Esophagus squamous epithelium (tissue), 5 donors: ENCODE measurements around the gene MRGPRF. TPM values are rescaled to one million over a fixed set of nuclear protein-coding genes. Genes with fewer than 3 reads are reported as not detected.

Experiments
- DNase-seq: peaks from one replicate; lab custom pipeline; 2025; lab: John Stamatoyannopoulos, UW
- H3K27ac ChIP-seq, 4 donors: fragments of 200-600 bp; sonication (generic); one replicate each; pipeline ENCODE4 v1.5.1; 2016 to 2019; ENCODE audit warnings: mild to moderate bottlenecking in 1 of 4
- H3K27me3 ChIP-seq, 4 donors: fragments of 200-600 bp; sonication (generic); 1 replicate in 3 of 4; 2 replicates in 1 of 4; pipeline versions ENCODE4 v1.5.1 to v1.6.0; 2017 to 2021; ENCODE audit warnings: antibody characterized with exemption in 1 of 4
- H3K36me3 ChIP-seq, 3 donors: fragments of 200-600 bp; sonication (generic); one replicate each; pipeline ENCODE4 v1.5.1; 2016 to 2019
- H3K4me1 ChIP-seq, 3 donors: fragments of 200-600 bp; sonication (generic); one replicate each; pipeline ENCODE4 v1.5.1; 2017 to 2019
- H3K4me3 ChIP-seq, 4 donors: fragments of 200-600 bp; sonication (generic); 1 replicate in 3 of 4; 2 replicates in 1 of 4; pipeline ENCODE4 v1.5.1; 2016 to 2019; ENCODE audit warnings: mild to moderate bottlenecking in 2 of 4, moderate library complexity in 1 of 4
- H3K9me3 ChIP-seq, 3 donors: fragments of 200-600 bp; sonication (generic); one replicate each; pipeline ENCODE4 v1.5.1; 2016 to 2019
- POLR2A ChIP-seq, 4 donors: fragments of 450-650 bp; IDR thresholded peaks; one replicate each; pipeline ENCODE4 v1.6.1; 2017; ENCODE audit warnings: antibody characterized with exemption in 4 of 4, mild to moderate bottlenecking in 4 of 4, moderate library complexity in 3 of 4
- WGBS, 2 donors: methylation state at CpG; one replicate each; pipeline ENCODE4 v1.1.5; 2018; 5-methylcytosine and 5-hydroxymethylcytosine counted together
- intact Hi-C: fragments of 100-400 bp; cut with DNase I; formaldehyde crosslinking; loops from one replicate; pipeline ENCODE4 v1.15.0; 2022
- total RNA-seq, 4 donors: library from RNA; depleted of rRNA; stranded (reverse); fragments of >200 nt; gene quantifications; one replicate each; pipeline ENCODE4 v1.1.0, GENCODE V29; 2016
- TF ChIP-seq, protein P1 (sequence below), 6 experiments: fragments of 450-650 bp in 4 of 6; fragments of 200-600 bp in 2 of 6; sonication (generic) in 2 of 6; IDR thresholded peaks; one replicate each; pipeline ENCODE4 v1.5.1; 2016 to 2019; ENCODE audit warnings: antibody characterized with exemption in 6 of 6, mild to moderate bottlenecking in 4 of 6, moderate library complexity in 4 of 6
- donor health status: DM: yes; HTN: yes; CAD: no.

Gene MRGPRF
- total RNA-seq, 4 donors from 2014 or later = 1.3 to 14.3 (median 6.1) TPM

DNA sequence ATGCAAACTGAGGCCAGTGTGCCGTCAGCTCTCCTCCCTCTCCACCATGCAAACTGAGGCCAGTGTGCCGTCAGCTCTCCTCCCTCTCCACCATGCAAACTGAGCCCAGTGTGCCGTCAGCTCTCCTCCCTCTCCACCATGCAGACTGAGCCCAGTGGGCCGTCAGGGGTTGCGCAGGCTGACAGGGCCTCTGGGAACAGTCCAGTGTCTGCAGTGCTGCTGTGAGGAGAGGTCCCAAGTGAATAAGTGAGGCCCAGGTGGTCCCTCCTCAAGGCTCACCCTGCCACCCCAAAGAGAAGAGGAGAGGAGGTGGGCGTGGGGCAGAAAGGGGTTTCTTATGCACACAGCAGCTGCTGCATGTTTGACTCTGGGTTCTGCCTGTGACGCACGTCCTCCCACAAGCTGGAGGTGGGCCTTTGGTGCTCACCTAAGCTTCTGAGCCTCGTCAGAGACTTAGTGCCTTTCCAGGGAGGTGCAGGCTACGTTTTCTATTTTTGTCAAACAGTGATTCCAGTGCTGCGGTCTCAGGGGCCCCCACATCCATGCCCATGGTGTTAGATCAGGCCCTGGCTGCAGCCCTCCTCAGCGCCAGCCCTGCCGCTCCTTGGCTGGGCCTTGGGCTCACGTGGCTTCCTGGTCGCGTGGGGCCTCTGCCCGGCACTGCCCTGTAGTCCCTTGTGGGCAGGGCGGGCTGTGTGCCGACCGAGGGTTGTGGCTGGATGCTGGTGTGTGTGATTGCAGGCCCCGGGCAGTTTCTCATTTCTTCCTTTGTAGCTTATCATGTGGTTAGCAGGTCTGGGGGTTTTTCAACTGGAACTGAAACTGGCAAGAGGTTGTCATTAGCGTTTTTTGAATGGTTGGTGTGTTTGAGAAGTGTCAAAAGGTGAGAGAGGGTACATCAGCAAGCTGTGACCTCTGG, 42.8 kb upstream of the MRGPRF start:
- Histone ChIP-seq H3K27ac (peak overlapping the region in 2 of 4 donors; percentile 21 to 32), H3K27me3 (no peaks in the 10 kb centered on the region), H3K4me1 (peaks cover 0 to 46% (median 32%) of the 10 kb centered on the region in 3 donors), H3K36me3 (peaks cover 4 to 72% (median 20%) of the 10 kb centered on the region in 3 donors), H3K4me3 (no peak overlapping the region), H3K9me3 (no peaks in the 10 kb centered on the region)
- intact Hi-C loops = no loop called here
- DNase-seq = no peak
- WGBS, 2 donors = 51 to 72% methylated on average over 4 to 5 of the region's 22 CpGs
- no peak for TF ChIP-seq POLR2A (IDR thresholded peaks at IDR 0.05)
- TF ChIP-seq, protein P1, sequence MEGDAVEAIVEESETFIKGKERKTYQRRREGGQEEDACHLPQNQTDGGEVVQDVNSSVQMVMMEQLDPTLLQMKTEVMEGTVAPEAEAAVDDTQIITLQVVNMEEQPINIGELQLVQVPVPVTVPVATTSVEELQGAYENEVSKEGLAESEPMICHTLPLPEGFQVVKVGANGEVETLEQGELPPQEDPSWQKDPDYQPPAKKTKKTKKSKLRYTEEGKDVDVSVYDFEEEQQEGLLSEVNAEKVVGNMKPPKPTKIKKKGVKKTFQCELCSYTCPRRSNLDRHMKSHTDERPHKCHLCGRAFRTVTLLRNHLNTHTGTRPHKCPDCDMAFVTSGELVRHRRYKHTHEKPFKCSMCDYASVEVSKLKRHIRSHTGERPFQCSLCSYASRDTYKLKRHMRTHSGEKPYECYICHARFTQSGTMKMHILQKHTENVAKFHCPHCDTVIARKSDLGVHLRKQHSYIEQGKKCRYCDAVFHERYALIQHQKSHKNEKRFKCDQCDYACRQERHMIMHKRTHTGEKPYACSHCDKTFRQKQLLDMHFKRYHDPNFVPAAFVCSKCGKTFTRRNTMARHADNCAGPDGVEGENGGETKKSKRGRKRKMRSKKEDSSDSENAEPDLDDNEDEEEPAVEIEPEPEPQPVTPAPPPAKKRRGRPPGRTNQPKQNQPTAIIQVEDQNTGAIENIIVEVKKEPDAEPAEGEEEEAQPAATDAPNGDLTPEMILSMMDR (IDR thresholded peaks at IDR 0.05) = no peak

GRCh38 chr11:69055212-69055586, 42.2 kb upstream of the MRGPRF start:
- H3K4me1 ChIP-seq = peaks cover 0 to 52% (median 37%) of the 10 kb centered on the region in 3 donors

GRCh38 chr11:69054397-69055211, 41.6 kb upstream of the MRGPRF start:
- WGBS, 2 donors = 94 to 96% methylated on average over 11 to 18 of the region's 31 CpGs
- H3K9me3 ChIP-seq = no peaks in the 10 kb centered on the region
- no peak overlapping the region for H3K27ac ChIP-seq
- no peaks in the 10 kb centered on the region for H3K27me3 ChIP-seq
- peaks cover 4 to 60% (median 19%) of the 10 kb centered on the region in 3 donors for H3K36me3 ChIP-seq
- no peak overlapping the region for H3K4me3 ChIP-seq
- TF ChIP-seq, protein P1 (IDR thresholded peaks at IDR 0.05) = no peak
- no peak for TF ChIP-seq POLR2A (IDR thresholded peaks at IDR 0.05)
- intact Hi-C loops = no loop called here
- DNase-seq = no peak
- peaks cover 0 to 58% (median 43%) of the 10 kb centered on the region in 3 donors for H3K4me1 ChIP-seq

More at GRCh38 chr11:69055212-69055586, 42.2 kb upstream of the MRGPRF start:
- peaks cover 4 to 66% (median 20%) of the 10 kb centered on the region in 3 donors for H3K36me3 ChIP-seq
- TF ChIP-seq, protein P1 (IDR thresholded peaks at IDR 0.05) = no peak
- TF ChIP-seq POLR2A (IDR thresholded peaks at IDR 0.05) = no peak
- intact Hi-C loops = no loop called here
- H3K9me3 ChIP-seq = no peaks in the 10 kb centered on the region
- WGBS, 2 donors = 82 to 85% methylated on average over 2 to 6 of the region's 21 CpGs
- no peak overlapping the region for H3K4me3 ChIP-seq
- H3K27ac ChIP-seq = peak overlapping the region in 1 of 4 donors; percentile 32
- DNase-seq = no peak
- H3K27me3 ChIP-seq = no peaks in the 10 kb centered on the region

DNA sequence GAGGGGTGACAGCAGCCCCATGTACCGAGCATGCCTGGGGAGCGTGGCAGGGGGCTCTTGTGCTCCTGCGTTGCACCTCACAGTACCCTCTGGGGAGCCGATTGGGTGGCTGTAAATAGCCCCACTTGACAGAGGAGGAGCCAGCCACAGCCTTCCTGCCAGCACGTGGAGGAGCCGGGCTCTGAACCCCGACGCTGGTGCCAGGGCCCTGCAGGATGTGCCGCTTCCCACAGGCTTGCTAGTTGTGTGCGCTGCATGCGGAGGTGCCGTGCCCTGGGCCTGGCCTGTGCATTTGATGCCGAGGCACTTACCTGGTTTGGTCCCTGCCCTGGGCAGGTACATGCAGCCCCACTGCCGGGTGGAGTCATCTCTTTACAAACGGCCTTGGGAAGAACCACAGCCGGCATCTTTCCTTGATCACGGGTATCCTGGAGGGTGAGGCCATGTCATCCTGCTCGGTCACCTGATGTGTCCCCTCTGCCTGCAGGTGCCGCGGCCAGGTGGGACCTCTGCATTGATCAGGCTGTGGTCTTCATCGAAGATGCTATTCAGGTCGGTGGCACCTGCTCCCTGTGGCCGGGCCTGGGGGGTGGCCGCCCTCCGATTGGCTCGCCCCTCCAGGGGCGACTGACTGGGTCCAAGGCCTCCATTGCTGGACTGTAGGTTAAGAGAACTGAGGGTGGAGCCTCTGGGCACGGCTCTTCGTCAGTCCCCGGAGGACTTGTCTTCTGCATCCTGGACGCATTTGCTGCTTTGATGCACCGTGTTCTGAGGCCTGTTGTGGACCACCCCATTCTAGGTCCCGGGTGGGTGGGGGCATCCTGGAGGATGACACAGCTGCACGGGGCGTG, 40.7 kb upstream of the MRGPRF start:
- WGBS, 2 donors = 71 to 79% methylated on average over 7 to 14 of the region's 35 CpGs
- Histone ChIP-seq H3K4me3 (no peak overlapping the region), H3K27me3 (no peaks in the 10 kb centered on the region), H3K4me1 (peaks cover 0 to 64% (median 46%) of the 10 kb centered on the region in 3 donors), H3K36me3 (peaks cover 4 to 51% (median 12%) of the 10 kb centered on the region in 3 donors), H3K9me3 (no peaks in the 10 kb centered on the region), H3K27ac (peak overlapping the region in 3 of 4 donors; percentile 89 to 99 (median 95))
- no peak for TF ChIP-seq POLR2A (IDR thresholded peaks at IDR 0.05)
- DNase-seq = no peak
- intact Hi-C loops = no loop called here

GRCh38 chr11:69053169-69053477, 40.1 kb upstream of the MRGPRF start:
- Histone ChIP-seq H3K36me3 (peaks cover 4 to 45% (median 12%) of the 10 kb centered on the region in 3 donors), H3K9me3 (no peaks in the 10 kb centered on the region), H3K4me3 (peak overlapping the region in 1 of 4 donors; percentile 38), H3K27ac (peak overlapping the region; percentile 43 to 99 (median 92)), H3K4me1 (peaks cover 0 to 68% (median 50%) of the 10 kb centered on the region in 3 donors), H3K27me3 (no peaks in the 10 kb centered on the region)
- no peak for TF ChIP-seq POLR2A (IDR thresholded peaks at IDR 0.05)
- TF ChIP-seq, protein P1 (IDR thresholded peaks at IDR 0.05) = no peak
- WGBS, 2 donors = no CpG with 5 or more reads among the region's 9 CpGs
- intact Hi-C loops = no loop called here
- DNase-seq = no peak
